WTC11 (cell line): ENCODE data around the gene NARS2. TPM values are rescaled to one million over a fixed set of nuclear protein-coding genes. Genes with fewer than 3 reads are reported as not detected.

Experiments used
- ATAC-seq: fragments of 200-7000 bp; cut with Tn5 transposase; 2 replicates; pipeline ENCODE4 v1.10.0; 2021; ENCODE audit warnings: mild to moderate bottlenecking, moderate library complexity
- CTCF ChIA-PET: fragments of 300-600 bp; sonication (Branson Sonifier 250); formaldehyde crosslinking; loops from one replicate; lab custom pipeline; 2021; ENCODE audit warnings: antibody characterized with exemption; lab: Charles Lee
- POLR2A ChIA-PET: fragments of 350-600 bp; sonication (Branson Sonifier 250); formaldehyde crosslinking; loops from one replicate; lab custom pipeline; 2021; ENCODE audit warnings: antibody characterized with exemption; lab: Charles Lee
- DNase-seq: peaks from one replicate; pipeline ENCODE4 v3.0.0; 2021; ENCODE audit warnings: low spot score
- H3K27ac Mint-ChIP-seq: 2 replicates; pipeline ENCODE4 v1.8.0; 2021; ENCODE audit warnings: mixed read lengths
- H3K27me3 Mint-ChIP-seq: 2 replicates; pipeline ENCODE4 v1.8.0; 2021; ENCODE audit warnings: low read depth, mild to moderate bottlenecking, moderate library complexity, mixed read lengths
- H3K36me3 Mint-ChIP-seq: 2 replicates; pipeline ENCODE4 v1.8.0; 2021; ENCODE audit warnings: mixed read lengths
- H3K4me1 Mint-ChIP-seq: 2 replicates; pipeline ENCODE4 v1.8.0; 2022; ENCODE audit warnings: mixed read lengths
- H3K4me3 Mint-ChIP-seq: 2 replicates; pipeline ENCODE4 v1.8.0; 2021; ENCODE audit warnings: mild to moderate bottlenecking, moderate library complexity, mixed read lengths
- H3K9me3 Mint-ChIP-seq: 2 replicates; pipeline ENCODE4 v1.8.0; 2021; ENCODE audit warnings: mixed read lengths
- ELF4 ChIP-seq: sonication (generic); formaldehyde crosslinking; IDR thresholded peaks from 2 replicates; pipeline ENCODE4 v1.8.1; 2022; ENCODE audit warnings: low read depth, mild to moderate bottlenecking, moderate library complexity, missing genetic modification reagents
- EMX1 ChIP-seq: fragments of 250-450 bp; sonication (Bioruptor Pico); IDR thresholded peaks from 2 replicates; pipeline ENCODE4 v1.8.0; 2021; ENCODE audit warnings: mild to moderate bottlenecking
- ESRRA ChIP-seq: sonication (generic); formaldehyde crosslinking; IDR thresholded peaks from 2 replicates; pipeline ENCODE4 v1.8.1; 2022; ENCODE audit warnings: mild to moderate bottlenecking, missing genetic modification reagents, borderline replicate concordance
- FOXK1 ChIP-seq: sonication (generic); formaldehyde crosslinking; IDR thresholded peaks from 2 replicates; pipeline ENCODE4 v1.8.0; 2022; ENCODE audit warnings: mild to moderate bottlenecking, moderate library complexity, missing genetic modification reagents
- GABPB1 ChIP-seq: sonication (generic); formaldehyde crosslinking; IDR thresholded peaks from 2 replicates; pipeline ENCODE4 v1.8.1; 2023; ENCODE audit warnings: mild to moderate bottlenecking, missing genetic modification reagents
- GRHL2 ChIP-seq: fragments of 250-450 bp; sonication (Bioruptor Pico); IDR thresholded peaks from 2 replicates; pipeline ENCODE4 v1.8.0; 2022; ENCODE audit warnings: mild to moderate bottlenecking, moderate library complexity; ENCODE audit not compliant: insufficient replicate concordance, severe bottlenecking
- GTF2I ChIP-seq: fragments of 250-450 bp; sonication (Bioruptor Pico); conservative IDR thresholded peaks from 2 replicates; pipeline ENCODE4 v1.4.0; 2021; ENCODE audit warnings: mild to moderate bottlenecking
- KAT7 ChIP-seq: sonication (generic); formaldehyde crosslinking; IDR thresholded peaks from 2 replicates; pipeline ENCODE4 v1.8.1; 2023; ENCODE audit warnings: missing genetic modification reagents, mild to moderate bottlenecking, borderline replicate concordance
- MXD4 ChIP-seq: fragments of 250-450 bp; sonication (Bioruptor Pico); IDR thresholded peaks from 2 replicates; pipeline ENCODE4 v1.8.0; 2021; ENCODE audit warnings: mild to moderate bottlenecking, moderate library complexity, borderline replicate concordance
- NFYB ChIP-seq: sonication (generic); formaldehyde crosslinking; conservative IDR thresholded peaks from 2 replicates; pipeline ENCODE4 v1.8.0; 2022; ENCODE audit warnings: low read depth, missing genetic modification reagents
- NR2C2 ChIP-seq: sonication (generic); formaldehyde crosslinking; IDR thresholded peaks from 2 replicates; pipeline ENCODE4 v1.8.0; 2022; ENCODE audit warnings: mild to moderate bottlenecking, missing genetic modification reagents
- RORB ChIP-seq: fragments of 250-450 bp; sonication (Bioruptor Pico); IDR thresholded peaks from 2 replicates; pipeline ENCODE4 v1.9.0; 2021; ENCODE audit warnings: mild to moderate bottlenecking
- SMAD3 ChIP-seq: sonication (generic); formaldehyde crosslinking; IDR thresholded peaks from 2 replicates; pipeline ENCODE4 v1.8.0; 2022; ENCODE audit warnings: missing genetic modification reagents, mild to moderate bottlenecking, borderline replicate concordance
- SP1 ChIP-seq: sonication (generic); formaldehyde crosslinking; conservative IDR thresholded peaks from 2 replicates; pipeline ENCODE4 v1.8.1; 2022; ENCODE audit warnings: missing genetic modification reagents
- ZNF219 ChIP-seq: sonication (generic); formaldehyde crosslinking; IDR thresholded peaks from 2 replicates; pipeline ENCODE4 v1.8.0; 2023; ENCODE audit warnings: missing genetic modification reagents, mild to moderate bottlenecking, borderline replicate concordance
- ZNF423 ChIP-seq: fragments of 250-450 bp; sonication (Bioruptor Pico); IDR thresholded peaks from 2 replicates; pipeline ENCODE4 v2.1.2; 2022; ENCODE audit warnings: mild to moderate bottlenecking, moderate library complexity
- total RNA-seq: library from RNA; stranded (reverse); gene quantifications from 3 replicates; pipeline ENCODE4 v1.2.3, GENCODE V29; 2021
- TF ChIP-seq, protein P1 (sequence below): fragments of 250-450 bp; sonication (Bioruptor Pico); IDR thresholded peaks from 2 replicates; pipeline ENCODE4 v1.9.0; 2021; ENCODE audit warnings: moderate library complexity, mild to moderate bottlenecking, inconsistent platforms, borderline replicate concordance
- TF ChIP-seq, protein P2 (sequence below): fragments of 250-450 bp; sonication (Bioruptor Pico); IDR thresholded peaks from 2 replicates; pipeline ENCODE4 v1.9.0; 2021; ENCODE audit warnings: mild to moderate bottlenecking
- TF ChIP-seq, protein P3 (sequence below): sonication (generic); formaldehyde crosslinking; IDR thresholded peaks from 2 replicates; pipeline ENCODE4 v1.8.1; 2023; ENCODE audit warnings: mild to moderate bottlenecking, missing genetic modification reagents
- TF ChIP-seq, protein P4 (sequence below): fragments of 250-450 bp; sonication (Bioruptor Pico); IDR thresholded peaks from 2 replicates; pipeline ENCODE4 v1.9.0; 2021; ENCODE audit warnings: mild to moderate bottlenecking
- TF ChIP-seq, protein P5 (sequence below): sonication (generic); formaldehyde crosslinking; IDR thresholded peaks from 2 replicates; pipeline ENCODE4 v1.8.0; 2022; ENCODE audit warnings: mild to moderate bottlenecking, missing genetic modification reagents
- TF ChIP-seq, protein P6 (sequence below): sonication (generic); formaldehyde crosslinking; IDR thresholded peaks from 2 replicates; pipeline ENCODE4 v1.8.0; 2022; ENCODE audit warnings: mild to moderate bottlenecking, missing genetic modification reagents
- TF ChIP-seq, protein P7 (sequence below): sonication (generic); formaldehyde crosslinking; IDR thresholded peaks from 2 replicates; pipeline ENCODE4 v1.8.0; 2023; ENCODE audit warnings: mild to moderate bottlenecking, missing genetic modification reagents
- TF ChIP-seq, protein P8 (sequence below): sonication (generic); formaldehyde crosslinking; IDR thresholded peaks from 2 replicates; pipeline ENCODE4 v1.8.1; 2022; ENCODE audit warnings: mild to moderate bottlenecking, moderate library complexity, missing genetic modification reagents

The NARS2 gene
- total RNA-seq, 1 experiment from 2014 or later, result 36.4 TPM

DNA sequence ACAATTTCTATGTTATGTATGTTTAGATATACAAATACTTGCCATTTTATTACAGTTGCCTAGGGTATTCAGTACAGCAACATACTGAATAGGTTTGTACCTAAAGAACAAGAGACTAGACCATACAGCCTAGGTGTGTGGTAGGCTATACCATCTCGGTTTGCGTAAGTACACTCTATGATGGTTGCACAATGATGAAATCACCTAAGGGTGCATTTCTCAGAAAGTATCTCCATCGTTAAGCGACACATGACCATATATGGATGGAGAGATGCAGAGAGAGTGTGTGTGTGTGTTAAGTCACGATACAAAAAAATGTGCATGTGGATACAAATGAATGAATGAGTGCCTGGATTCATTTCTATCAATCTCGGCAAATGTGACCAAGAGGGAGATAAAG is 37.7 kb downstream of the NARS2 start:
- DNase-seq, result no peak
- no peak for ATAC-seq
- Mint-ChIP-seq H3K4me1 (peaks cover 2% of the 10 kb centered on the region; the same call in 1 of the 2 replicates), H3K27me3 (no peaks in the 10 kb centered on the region), H3K9me3 (peaks cover 6% of the 10 kb centered on the region), H3K36me3 (peaks cover 20% of the 10 kb centered on the region), H3K4me3 (no peak overlapping the region), H3K27ac (no peak overlapping the region; the same call in 1 of the 2 replicates)
- ChIA-PET CTCF (interaction anchor here (0.6 to 1.4 kb wide), 2 partner anchors 28 to 43 kb away, joined by 3 to 6 read pairs; no protein-coding TSS in a partner anchor), POLR2A (no interaction called here)
- no peak for TF ChIP-seq MXD4
- TF ChIP-seq, protein P1, sequence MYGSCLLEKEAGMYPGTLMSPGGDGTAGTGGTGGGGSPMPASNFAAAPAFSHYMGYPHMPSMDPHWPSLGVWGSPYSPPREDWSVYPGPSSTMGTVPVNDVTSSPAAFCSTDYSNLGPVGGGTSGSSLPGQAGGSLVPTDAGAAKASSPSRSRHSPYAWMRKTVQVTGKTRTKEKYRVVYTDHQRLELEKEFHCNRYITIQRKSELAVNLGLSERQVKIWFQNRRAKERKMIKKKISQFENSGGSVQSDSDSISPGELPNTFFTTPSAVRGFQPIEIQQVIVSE (CRISPR knock-in tag), result no peak
- TF ChIP-seq EMX1 (CRISPR knock-in tag), result no peak
- TF ChIP-seq GTF2I (CRISPR knock-in tag), result no peak
- TF ChIP-seq GRHL2, result no peak
- no peak for TF ChIP-seq GABPB1
- no peak for TF ChIP-seq NR2C2 (CRISPR knock-in tag)
- no peak for TF ChIP-seq FOXK1 (CRISPR knock-in tag)
- no peak for TF ChIP-seq NFYB
- TF ChIP-seq, protein P2, sequence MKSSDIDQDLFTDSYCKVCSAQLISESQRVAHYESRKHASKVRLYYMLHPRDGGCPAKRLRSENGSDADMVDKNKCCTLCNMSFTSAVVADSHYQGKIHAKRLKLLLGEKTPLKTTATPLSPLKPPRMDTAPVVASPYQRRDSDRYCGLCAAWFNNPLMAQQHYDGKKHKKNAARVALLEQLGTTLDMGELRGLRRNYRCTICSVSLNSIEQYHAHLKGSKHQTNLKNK (CRISPR knock-in tag), result no peak

DNA sequence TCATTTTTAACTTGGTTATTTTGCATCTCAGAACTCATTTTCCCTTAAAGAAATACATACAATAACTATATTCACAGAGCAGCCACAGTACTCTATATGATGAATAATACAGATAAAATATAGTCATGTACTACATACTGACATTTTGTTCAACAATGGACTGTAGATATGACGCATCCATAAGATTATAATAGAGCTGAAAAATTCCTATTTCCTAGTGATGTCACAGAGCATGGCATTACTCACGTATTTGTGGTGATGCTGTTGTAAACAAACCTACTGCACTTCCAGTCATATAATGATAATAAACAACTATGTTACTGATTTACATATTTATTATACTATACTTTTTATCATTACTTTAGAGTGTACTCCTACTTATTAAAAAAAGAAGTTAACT is 38.7 kb downstream of the NARS2 start:
- no peak for ATAC-seq
- Mint-ChIP-seq H3K36me3 (peaks cover 13% of the 10 kb centered on the region), H3K27ac (no peak overlapping the region), H3K4me3 (no peak overlapping the region), H3K9me3 (no peaks in the 10 kb centered on the region), H3K27me3 (no peaks in the 10 kb centered on the region), H3K4me1 (peaks cover 2% of the 10 kb centered on the region; the same call in 1 of the 2 replicates)
- ChIA-PET POLR2A (no interaction called here), CTCF (interaction anchor here (1.4 kb wide), 1 partner anchor 29 kb away, joined by 6 read pairs; no protein-coding TSS in a partner anchor)
- DNase-seq, result no peak
- TF ChIP-seq SP1 (CRISPR knock-in tag) (no peak), ZNF219 (CRISPR knock-in tag) (no peak), ESRRA (CRISPR knock-in tag) (no peak), RORB (CRISPR knock-in tag) (no peak), ZNF423 (no peak), KAT7 (CRISPR knock-in tag) (no peak), SMAD3 (no peak), ELF4 (CRISPR knock-in tag) (no peak)
- TF ChIP-seq, protein P3, sequence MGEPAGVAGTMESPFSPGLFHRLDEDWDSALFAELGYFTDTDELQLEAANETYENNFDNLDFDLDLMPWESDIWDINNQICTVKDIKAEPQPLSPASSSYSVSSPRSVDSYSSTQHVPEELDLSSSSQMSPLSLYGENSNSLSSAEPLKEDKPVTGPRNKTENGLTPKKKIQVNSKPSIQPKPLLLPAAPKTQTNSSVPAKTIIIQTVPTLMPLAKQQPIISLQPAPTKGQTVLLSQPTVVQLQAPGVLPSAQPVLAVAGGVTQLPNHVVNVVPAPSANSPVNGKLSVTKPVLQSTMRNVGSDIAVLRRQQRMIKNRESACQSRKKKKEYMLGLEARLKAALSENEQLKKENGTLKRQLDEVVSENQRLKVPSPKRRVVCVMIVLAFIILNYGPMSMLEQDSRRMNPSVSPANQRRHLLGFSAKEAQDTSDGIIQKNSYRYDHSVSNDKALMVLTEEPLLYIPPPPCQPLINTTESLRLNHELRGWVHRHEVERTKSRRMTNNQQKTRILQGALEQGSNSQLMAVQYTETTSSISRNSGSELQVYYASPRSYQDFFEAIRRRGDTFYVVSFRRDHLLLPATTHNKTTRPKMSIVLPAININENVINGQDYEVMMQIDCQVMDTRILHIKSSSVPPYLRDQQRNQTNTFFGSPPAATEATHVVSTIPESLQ (CRISPR knock-in tag), result no peak
- TF ChIP-seq, protein P4, sequence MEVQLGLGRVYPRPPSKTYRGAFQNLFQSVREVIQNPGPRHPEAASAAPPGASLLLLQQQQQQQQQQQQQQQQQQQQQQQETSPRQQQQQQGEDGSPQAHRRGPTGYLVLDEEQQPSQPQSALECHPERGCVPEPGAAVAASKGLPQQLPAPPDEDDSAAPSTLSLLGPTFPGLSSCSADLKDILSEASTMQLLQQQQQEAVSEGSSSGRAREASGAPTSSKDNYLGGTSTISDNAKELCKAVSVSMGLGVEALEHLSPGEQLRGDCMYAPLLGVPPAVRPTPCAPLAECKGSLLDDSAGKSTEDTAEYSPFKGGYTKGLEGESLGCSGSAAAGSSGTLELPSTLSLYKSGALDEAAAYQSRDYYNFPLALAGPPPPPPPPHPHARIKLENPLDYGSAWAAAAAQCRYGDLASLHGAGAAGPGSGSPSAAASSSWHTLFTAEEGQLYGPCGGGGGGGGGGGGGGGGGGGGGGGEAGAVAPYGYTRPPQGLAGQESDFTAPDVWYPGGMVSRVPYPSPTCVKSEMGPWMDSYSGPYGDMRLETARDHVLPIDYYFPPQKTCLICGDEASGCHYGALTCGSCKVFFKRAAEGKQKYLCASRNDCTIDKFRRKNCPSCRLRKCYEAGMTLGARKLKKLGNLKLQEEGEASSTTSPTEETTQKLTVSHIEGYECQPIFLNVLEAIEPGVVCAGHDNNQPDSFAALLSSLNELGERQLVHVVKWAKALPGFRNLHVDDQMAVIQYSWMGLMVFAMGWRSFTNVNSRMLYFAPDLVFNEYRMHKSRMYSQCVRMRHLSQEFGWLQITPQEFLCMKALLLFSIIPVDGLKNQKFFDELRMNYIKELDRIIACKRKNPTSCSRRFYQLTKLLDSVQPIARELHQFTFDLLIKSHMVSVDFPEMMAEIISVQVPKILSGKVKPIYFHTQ (CRISPR knock-in tag), result no peak
- TF ChIP-seq, protein P5, sequence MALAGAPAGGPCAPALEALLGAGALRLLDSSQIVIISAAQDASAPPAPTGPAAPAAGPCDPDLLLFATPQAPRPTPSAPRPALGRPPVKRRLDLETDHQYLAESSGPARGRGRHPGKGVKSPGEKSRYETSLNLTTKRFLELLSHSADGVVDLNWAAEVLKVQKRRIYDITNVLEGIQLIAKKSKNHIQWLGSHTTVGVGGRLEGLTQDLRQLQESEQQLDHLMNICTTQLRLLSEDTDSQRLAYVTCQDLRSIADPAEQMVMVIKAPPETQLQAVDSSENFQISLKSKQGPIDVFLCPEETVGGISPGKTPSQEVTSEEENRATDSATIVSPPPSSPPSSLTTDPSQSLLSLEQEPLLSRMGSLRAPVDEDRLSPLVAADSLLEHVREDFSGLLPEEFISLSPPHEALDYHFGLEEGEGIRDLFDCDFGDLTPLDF (CRISPR knock-in tag), result no peak
- TF ChIP-seq, protein P6, sequence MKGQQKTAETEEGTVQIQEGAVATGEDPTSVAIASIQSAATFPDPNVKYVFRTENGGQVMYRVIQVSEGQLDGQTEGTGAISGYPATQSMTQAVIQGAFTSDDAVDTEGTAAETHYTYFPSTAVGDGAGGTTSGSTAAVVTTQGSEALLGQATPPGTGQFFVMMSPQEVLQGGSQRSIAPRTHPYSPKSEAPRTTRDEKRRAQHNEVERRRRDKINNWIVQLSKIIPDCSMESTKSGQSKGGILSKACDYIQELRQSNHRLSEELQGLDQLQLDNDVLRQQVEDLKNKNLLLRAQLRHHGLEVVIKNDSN (CRISPR knock-in tag), result no peak
- TF ChIP-seq, protein P7, sequence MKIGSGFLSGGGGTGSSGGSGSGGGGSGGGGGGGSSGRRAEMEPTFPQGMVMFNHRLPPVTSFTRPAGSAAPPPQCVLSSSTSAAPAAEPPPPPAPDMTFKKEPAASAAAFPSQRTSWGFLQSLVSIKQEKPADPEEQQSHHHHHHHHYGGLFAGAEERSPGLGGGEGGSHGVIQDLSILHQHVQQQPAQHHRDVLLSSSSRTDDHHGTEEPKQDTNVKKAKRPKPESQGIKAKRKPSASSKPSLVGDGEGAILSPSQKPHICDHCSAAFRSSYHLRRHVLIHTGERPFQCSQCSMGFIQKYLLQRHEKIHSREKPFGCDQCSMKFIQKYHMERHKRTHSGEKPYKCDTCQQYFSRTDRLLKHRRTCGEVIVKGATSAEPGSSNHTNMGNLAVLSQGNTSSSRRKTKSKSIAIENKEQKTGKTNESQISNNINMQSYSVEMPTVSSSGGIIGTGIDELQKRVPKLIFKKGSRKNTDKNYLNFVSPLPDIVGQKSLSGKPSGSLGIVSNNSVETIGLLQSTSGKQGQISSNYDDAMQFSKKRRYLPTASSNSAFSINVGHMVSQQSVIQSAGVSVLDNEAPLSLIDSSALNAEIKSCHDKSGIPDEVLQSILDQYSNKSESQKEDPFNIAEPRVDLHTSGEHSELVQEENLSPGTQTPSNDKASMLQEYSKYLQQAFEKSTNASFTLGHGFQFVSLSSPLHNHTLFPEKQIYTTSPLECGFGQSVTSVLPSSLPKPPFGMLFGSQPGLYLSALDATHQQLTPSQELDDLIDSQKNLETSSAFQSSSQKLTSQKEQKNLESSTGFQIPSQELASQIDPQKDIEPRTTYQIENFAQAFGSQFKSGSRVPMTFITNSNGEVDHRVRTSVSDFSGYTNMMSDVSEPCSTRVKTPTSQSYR (CRISPR knock-in tag), result no peak
- TF ChIP-seq, protein P8, sequence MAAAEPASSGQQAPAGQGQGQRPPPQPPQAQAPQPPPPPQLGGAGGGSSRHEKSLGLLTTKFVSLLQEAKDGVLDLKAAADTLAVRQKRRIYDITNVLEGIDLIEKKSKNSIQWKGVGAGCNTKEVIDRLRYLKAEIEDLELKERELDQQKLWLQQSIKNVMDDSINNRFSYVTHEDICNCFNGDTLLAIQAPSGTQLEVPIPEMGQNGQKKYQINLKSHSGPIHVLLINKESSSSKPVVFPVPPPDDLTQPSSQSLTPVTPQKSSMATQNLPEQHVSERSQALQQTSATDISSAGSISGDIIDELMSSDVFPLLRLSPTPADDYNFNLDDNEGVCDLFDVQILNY (CRISPR knock-in tag), result no peak
